H9 (cell line): Measurements from ENCODE around the gene OR10J4. TPM values are rescaled to one million over a fixed set of nuclear protein-coding genes. Genes with fewer than 3 reads are reported as not detected.

Experiments
- DNase-seq: peaks from one replicate; pipeline ENCODE4 v3.0.0-alpha.2; 2017
- H2AFZ ChIP-seq: one replicate; pipeline ENCODE4 v1.6.1; 2013; ENCODE audit warnings: mild to moderate bottlenecking, low read length, control low read depth, moderate library complexity
- H2AK5ac ChIP-seq: 2 replicates; pipeline ENCODE4 v1.6.1; 2013; ENCODE audit warnings: low read length, control low read depth, mixed read lengths; ENCODE audit not compliant: insufficient read length
- H2BK120ac ChIP-seq: one replicate; pipeline ENCODE4 v1.6.1; 2013; ENCODE audit warnings: low read depth, mild to moderate bottlenecking, low read length, control low read depth, inconsistent platforms; ENCODE audit not compliant: poor library complexity, severe bottlenecking
- H2BK12ac ChIP-seq: 2 replicates; pipeline ENCODE4 v1.6.1; 2013; ENCODE audit warnings: low read length, control low read depth, mixed read lengths, low read depth; ENCODE audit not compliant: insufficient read length
- H2BK15ac ChIP-seq: 2 replicates; pipeline ENCODE4 v1.6.1; 2013; ENCODE audit warnings: low read depth, low read length, control low read depth
- H2BK20ac ChIP-seq: one replicate; pipeline ENCODE4 v1.6.1; 2013; ENCODE audit warnings: low read depth, mild to moderate bottlenecking, low read length, control low read depth, inconsistent platforms; ENCODE audit not compliant: poor library complexity, severe bottlenecking
- H2BK5ac ChIP-seq: 2 replicates; pipeline ENCODE4 v1.6.1; 2013; ENCODE audit warnings: low read length, control low read depth, mixed read lengths; ENCODE audit not compliant: insufficient read length
- H3K14ac ChIP-seq: 2 replicates; pipeline ENCODE4 v1.6.1; 2013; ENCODE audit warnings: low read length, control low read depth; ENCODE audit not compliant: insufficient read depth
- H3K18ac ChIP-seq: 2 replicates; pipeline ENCODE4 v1.6.1; 2013; ENCODE audit warnings: low read depth, mild to moderate bottlenecking, mixed read lengths, low read length, control low read depth; ENCODE audit not compliant: insufficient read length
- H3K23ac ChIP-seq: 2 replicates; pipeline ENCODE4 v1.6.1; 2013; ENCODE audit warnings: low read length, control low read depth, mixed read lengths, low read depth; ENCODE audit not compliant: insufficient read length
- H3K23me2 ChIP-seq: 2 replicates; pipeline ENCODE4 v1.6.1; 2013; ENCODE audit warnings: low read depth, mild to moderate bottlenecking, mixed read lengths, low read length, control low read depth; ENCODE audit not compliant: insufficient read length, poor library complexity, severe bottlenecking
- H3K27ac ChIP-seq: 2 replicates; pipeline ENCODE4 v1.5.1; 2013; ENCODE audit warnings: low read length, control low read depth, mixed read lengths, low read depth; ENCODE audit not compliant: insufficient read length
- H3K27me3 ChIP-seq: 2 replicates; pipeline ENCODE4 v1.6.1; 2013; ENCODE audit warnings: low read length, control low read depth, inconsistent platforms; ENCODE audit not compliant: insufficient read depth
- H3K4ac ChIP-seq: 2 replicates; pipeline ENCODE4 v1.6.1; 2013; ENCODE audit warnings: low read depth, mild to moderate bottlenecking, control low read depth, inconsistent platforms, low read length, moderate library complexity
- H3K4me1 ChIP-seq: 2 replicates; pipeline ENCODE4 v1.6.1; 2013; ENCODE audit warnings: low read length, control low read depth, inconsistent platforms; ENCODE audit not compliant: insufficient read depth
- H3K4me2 ChIP-seq: 2 replicates; pipeline ENCODE4 v1.6.1; 2013; ENCODE audit warnings: low read length, control low read depth, mixed read lengths; ENCODE audit not compliant: insufficient read length, insufficient read depth
- H3K56ac ChIP-seq: 2 replicates; pipeline ENCODE4 v1.6.1; 2013; ENCODE audit warnings: low read depth, mild to moderate bottlenecking, mixed read lengths, low read length, control low read depth; ENCODE audit not compliant: insufficient read length
- H3K79me1 ChIP-seq: 2 replicates; pipeline ENCODE4 v1.6.1; 2013; ENCODE audit warnings: low read depth, mild to moderate bottlenecking, moderate library complexity, low read length, control low read depth, inconsistent platforms; ENCODE audit not compliant: insufficient read depth, poor library complexity, severe bottlenecking
- H3K79me2 ChIP-seq: 2 replicates; pipeline ENCODE4 v1.6.1; 2013; ENCODE audit warnings: low read length, control low read depth, inconsistent platforms; ENCODE audit not compliant: insufficient read depth
- H3K9ac ChIP-seq: 2 replicates; pipeline ENCODE4 v1.6.1; 2013; ENCODE audit warnings: low read length, control low read depth, mixed read lengths; ENCODE audit not compliant: insufficient read length; ENCODE audit errors: extremely low read depth
- H3K9me3 ChIP-seq: one replicate; pipeline ENCODE4 v1.6.1; 2013; ENCODE audit warnings: low read depth, low read length, inconsistent platforms; ENCODE audit not compliant: control insufficient read depth
- H3T11ph ChIP-seq: one replicate; pipeline ENCODE4 v1.6.1; 2013; ENCODE audit warnings: mild to moderate bottlenecking, low read length, control low read depth, inconsistent platforms
- H4K20me1 ChIP-seq: one replicate; pipeline ENCODE4 v1.6.1; 2013; ENCODE audit not compliant: control insufficient read depth, insufficient read length, insufficient read depth
- H4K5ac ChIP-seq: 2 replicates; pipeline ENCODE4 v1.6.1; 2013; ENCODE audit warnings: low read depth, mild to moderate bottlenecking, mixed read lengths, low read length, control low read depth; ENCODE audit not compliant: insufficient read length
- H4K8ac ChIP-seq: replicated peaks from 2 replicates; pipeline ENCODE4 v1.6.1; 2013; ENCODE audit warnings: low read length, control low read depth, mixed read lengths, low read depth; ENCODE audit not compliant: insufficient read length
- H4K91ac ChIP-seq: 2 replicates; pipeline ENCODE4 v1.6.1; 2013; ENCODE audit warnings: low read depth, mild to moderate bottlenecking, moderate library complexity, mixed read lengths, low read length, control low read depth; ENCODE audit not compliant: insufficient read length
- H3K27ac Mint-ChIP-seq, 3 experiments: 2 replicates in 2 of 3; 3 replicates in 1 of 3; pipeline ENCODE4 v1.8.0; 2020 to 2021; ENCODE audit warnings: mixed read lengths in 3 of 3, mild to moderate bottlenecking in 1 of 3, moderate library complexity in 1 of 3
- H3K27me3 Mint-ChIP-seq: 2 replicates; pipeline ENCODE4 v1.8.0; 2021; ENCODE audit warnings: low read depth, mild to moderate bottlenecking, moderate library complexity, mixed read lengths
- H3K36me3 Mint-ChIP-seq, 3 experiments: 2 replicates in 2 of 3; 3 replicates in 1 of 3; pipeline ENCODE4 v1.8.0; 2020 to 2021; ENCODE audit warnings: low read depth in 3 of 3, mixed read lengths in 3 of 3; ENCODE audit not compliant: insufficient read depth in 1 of 3
- H3K4me1 Mint-ChIP-seq, 2 experiments: 2 replicates each; pipeline ENCODE4 v1.8.0; 2020; ENCODE audit warnings: mixed read lengths in 2 of 2
- H3K4me3 Mint-ChIP-seq, 2 experiments: 2 replicates in 1 of 2; 3 replicates in 1 of 2; pipeline ENCODE4 v1.8.0; 2020 to 2021; ENCODE audit warnings: mild to moderate bottlenecking in 2 of 2, mixed read lengths in 2 of 2, moderate library complexity in 1 of 2
- H3K9me3 Mint-ChIP-seq, 2 experiments: 2 replicates in 1 of 2; 3 replicates in 1 of 2; pipeline ENCODE4 v1.8.0; 2020; ENCODE audit warnings: mild to moderate bottlenecking in 2 of 2, mixed read lengths in 2 of 2, moderate library complexity in 1 of 2
- CTCF ChIP-seq: fragments of 200-600 bp; sonication (generic); conservative IDR thresholded peaks from 3 replicates; pipeline ENCODE4 v1.8.0; 2021; ENCODE audit warnings: antibody characterized with exemption, mild to moderate bottlenecking
- WGBS: extraction: QIAGEN DNeasy Blood & Tissue Kit; methylation state at CpG from one replicate; pipeline ENCODE4 v1.1.7; 2013; ENCODE audit warnings: missing lambda C conversion rate, low lambda C conversion rate, mixed read lengths; ENCODE audit not compliant: insufficient read length; ENCODE audit errors: extremely low coverage; 5-methylcytosine and 5-hydroxymethylcytosine counted together
- total RNA-seq: library from RNA; stranded (reverse); gene quantifications from 2 replicates; pipeline ENCODE4 v1.2.1, GENCODE V29; 2021

The OR10J4 gene
- total RNA-seq, 1 experiment from 2014 or later: not detected

DNA sequence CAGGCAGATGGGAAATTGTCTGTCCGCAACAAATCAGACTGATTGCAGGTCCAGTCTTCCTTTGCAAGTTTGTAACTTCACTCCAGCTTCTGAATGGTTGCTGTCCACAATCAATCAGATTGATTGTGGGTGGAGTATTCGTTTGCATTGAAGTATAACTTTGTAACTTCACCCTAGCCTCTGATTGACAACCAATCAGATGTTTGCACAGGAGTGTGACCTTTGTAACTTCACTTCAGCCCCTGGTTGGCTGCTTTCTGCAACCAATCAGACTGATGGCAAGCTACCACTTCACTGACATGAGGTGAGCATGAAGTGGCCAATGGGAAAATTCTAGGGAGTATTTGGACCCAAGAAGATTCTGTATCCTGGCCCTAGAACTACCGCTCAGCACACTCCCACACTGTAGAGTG, 33.2 kb downstream of the OR10J4 start:
- no CpG with 5 or more reads among the region's 3 CpGs for WGBS

More for the DNA sequence above, 33.2 kb downstream of the OR10J4 start:
- no peak overlapping the region for H3K56ac ChIP-seq
- H3T11ph ChIP-seq: no peak overlapping the region
- H3K4ac ChIP-seq: no peak overlapping the region
- Mint-ChIP-seq H3K27me3 (no peaks in the 10 kb centered on the region), H3K27ac (no peak overlapping the region), H3K9me3 (peaks cover 15 to 61% of the 10 kb centered on the region in 2 experiments), H3K4me3 (no peak overlapping the region), H3K4me1 (no peaks in the 10 kb centered on the region), H3K36me3 (peaks cover 0 to 29% (median 5%) of the 10 kb centered on the region in 3 experiments; a peak in 4 of 7 replicates)
- no peaks in the 10 kb centered on the region for H3K27me3 ChIP-seq
- H4K91ac ChIP-seq: no peak overlapping the region
- no peaks in the 10 kb centered on the region for H3K79me2 ChIP-seq
- H4K8ac ChIP-seq: no peak overlapping the region
- H3K9me3 ChIP-seq: peaks cover 4% of the 10 kb centered on the region
- no peak overlapping the region for H2AFZ ChIP-seq
- no peaks in the 10 kb centered on the region for H3K23me2 ChIP-seq
- DNase-seq: no peak
- H2BK12ac ChIP-seq: no peak overlapping the region
- no peak overlapping the region for H4K5ac ChIP-seq
- H4K20me1 ChIP-seq: no peaks in the 10 kb centered on the region
- H3K9ac ChIP-seq: no peak overlapping the region
- H2AK5ac ChIP-seq: no peak overlapping the region
- H3K4me1 ChIP-seq: no peaks in the 10 kb centered on the region
- no peak for TF ChIP-seq CTCF
- no peak overlapping the region for H3K14ac ChIP-seq
- no peak overlapping the region for H3K4me2 ChIP-seq
- no peak overlapping the region for H2BK120ac ChIP-seq
- no peak overlapping the region for H3K18ac ChIP-seq
- no peak overlapping the region for H2BK20ac ChIP-seq
- H2BK5ac ChIP-seq: no peak overlapping the region
- H3K23ac ChIP-seq: no peak overlapping the region
- H2BK15ac ChIP-seq: no peak overlapping the region
- H3K79me1 ChIP-seq: no peaks in the 10 kb centered on the region
- H3K27ac ChIP-seq: no peak overlapping the region
